GM12878 (cell line): ENCODE results near the gene PCDHAC2. TPM values are rescaled to one million over a fixed set of nuclear protein-coding genes. Genes with fewer than 3 reads are reported as not detected.

Source experiments
- ATAC-seq: fragments of 200-7000 bp; cut with Tn5 transposase; 3 replicates; pipeline ENCODE4 v1.9.1; 2020; ENCODE audit warnings: mild to moderate bottlenecking, moderate library complexity
- BruUV-seq: library from RNA; stranded (reverse); fragments of 400-500 nt; replicated peaks from 2 replicates; lab custom pipeline; 2021; lab: Mats Ljungman, UMichigan
- CTCF ChIA-PET: fragments of 300-600 bp; sonication (Branson Sonifier 250); formaldehyde crosslinking; extraction: SDS; loops from one replicate; lab custom pipeline; 2021; ENCODE audit warnings: inconsistent platforms; lab: Yijun Ruan, JAX
- POLR2A ChIA-PET: fragments of 350-600 bp; formaldehyde crosslinking; extraction: SDS; loops from one replicate; lab custom pipeline; 2021; ENCODE audit warnings: inconsistent platforms; lab: Charles Lee
- RAD21 ChIA-PET: fragments of 300-600 bp; sonication (Branson Sonifier 250); formaldehyde crosslinking; loops from one replicate; lab custom pipeline; 2023; ENCODE audit warnings: antibody characterized with exemption; ENCODE audit not compliant: unreplicated experiment; lab: Charles Lee
- SMC1A ChIA-PET: fragments of 300-600 bp; sonication (Branson Sonifier 250); formaldehyde crosslinking; loops from one replicate; lab custom pipeline; 2023; ENCODE audit not compliant: unreplicated experiment, uncharacterized antibody; lab: Charles Lee
- DNase-seq: peaks from one replicate; pipeline ENCODE4 v3.0.0-alpha.2; 2011; ENCODE audit warnings: low read depth, low spot score
- FAIRE-seq: peaks from 3 replicates; lab custom pipeline; 2011; peaks lifted over from hg19 to GRCh38; lab: Jason Lieb, UNC
- H2AFZ ChIP-seq: 2 replicates; pipeline ENCODE4 v1.6.0; 2011; ENCODE audit warnings: low read depth, low read length, control low read depth; ENCODE audit not compliant: control insufficient read depth
- H3K27ac ChIP-seq: 2 replicates; pipeline ENCODE4 v1.5.1; 2011; ENCODE audit warnings: control low read depth; ENCODE audit not compliant: control insufficient read depth, insufficient read depth
- H3K27me3 ChIP-seq, 2 experiments: replicated peaks in 1 of 2; 2 replicates each; pipeline versions ENCODE4 v1.6.0 to v1.6.1; 2011; ENCODE audit warnings: low read length in 1 of 2; ENCODE audit not compliant: control insufficient read depth in 2 of 2, insufficient read depth in 2 of 2
- H3K36me3 ChIP-seq, 2 experiments: 2 replicates each; pipeline ENCODE4 v1.5.1; 2011; ENCODE audit warnings: low read length in 1 of 2; ENCODE audit not compliant: control insufficient read depth in 2 of 2, insufficient read depth in 2 of 2
- H3K4me1 ChIP-seq: 2 replicates; pipeline ENCODE4 v1.6.1; 2011; ENCODE audit warnings: mild to moderate bottlenecking, low read length, moderate library complexity, mixed read lengths; ENCODE audit not compliant: control insufficient read depth, insufficient read depth
- H3K4me2 ChIP-seq: 2 replicates; pipeline ENCODE4 v1.6.0; 2011; ENCODE audit warnings: control low read depth; ENCODE audit not compliant: control insufficient read depth, insufficient read depth
- H3K4me3 ChIP-seq: fragments of 200-600 bp; sonication (generic); 2 replicates; pipeline ENCODE4 v1.5.1; 2016
- H3K79me2 ChIP-seq: 2 replicates; pipeline ENCODE4 v1.6.0; 2011; ENCODE audit warnings: low read length; ENCODE audit not compliant: control insufficient read depth, insufficient read depth
- H3K9ac ChIP-seq: 2 replicates; pipeline ENCODE4 v1.8.0; 2011; ENCODE audit warnings: low read length, control low read depth, mixed read lengths; ENCODE audit not compliant: control insufficient read depth, insufficient read depth
- H3K9me3 ChIP-seq: replicated peaks from 3 replicates; pipeline ENCODE4 v1.5.1; 2011; ENCODE audit warnings: mild to moderate bottlenecking, low read length; ENCODE audit not compliant: control insufficient read depth, insufficient read depth
- H4K20me1 ChIP-seq: 2 replicates; pipeline ENCODE4 v1.6.0; 2011; ENCODE audit not compliant: control insufficient read depth, insufficient read depth
- BACH1 ChIP-seq: fragments of 450-650 bp; IDR thresholded peaks from 2 replicates; pipeline ENCODE4 v1.6.1; 2017; ENCODE audit warnings: mild to moderate bottlenecking, borderline replicate concordance
- EGR1 ChIP-seq, 2 experiments: IDR thresholded peaks; 1 replicate in 1 of 2; 2 replicates in 1 of 2; pipeline ENCODE4 v1.6.1; 2011 to 2012; ENCODE audit warnings: low read depth in 2 of 2, low read length in 2 of 2, borderline replicate concordance in 1 of 2, mild to moderate bottlenecking in 1 of 2, moderate library complexity in 1 of 2
- ETV6 ChIP-seq, 2 experiments: fragments of 450-650 bp in 1 of 2; IDR thresholded peaks in 1 of 2; conservative IDR thresholded peaks in 1 of 2; 2 replicates each; pipeline ENCODE4 v1.6.1; 2014; ENCODE audit warnings: antibody characterized with exemption in 1 of 2, borderline replicate concordance in 1 of 2, low read depth in 1 of 2, mild to moderate bottlenecking in 1 of 2, moderate library complexity in 1 of 2
- JUND ChIP-seq: IDR thresholded peaks from 2 replicates; pipeline ENCODE4 v1.6.1; 2012; ENCODE audit warnings: low read depth, mild to moderate bottlenecking, low read length, improper control_type of control experiment, moderate library complexity
- KAT2A ChIP-seq: conservative IDR thresholded peaks from 2 replicates; pipeline ENCODE4 v1.6.1; 2011; ENCODE audit warnings: low read depth, low read length; ENCODE audit not compliant: control insufficient read depth
- NFYA ChIP-seq: IDR thresholded peaks from 2 replicates; pipeline ENCODE4 v1.6.1; 2011; ENCODE audit warnings: low read depth, mild to moderate bottlenecking, low read length, improper control_type of control experiment, borderline replicate concordance
- PML ChIP-seq: IDR thresholded peaks from 2 replicates; pipeline ENCODE4 v1.6.1; 2012; ENCODE audit warnings: low read length, inconsistent platforms
- SIN3A ChIP-seq: IDR thresholded peaks from 2 replicates; pipeline ENCODE4 v1.6.1; 2012; ENCODE audit warnings: low read depth, low read length, improper control_type of control experiment
- WGBS: methylation state at CpG from one replicate; pipeline ENCODE4 v1.1.6; 2016; ENCODE audit warnings: low lambda C conversion rate; ENCODE audit not compliant: insufficient replicate concordance, insufficient coverage; ENCODE audit errors: missing lambda C conversion rate; 5-methylcytosine and 5-hydroxymethylcytosine counted together
- in situ Hi-C: fragments of 300-500 bp; cut with MboI; formaldehyde crosslinking; loops from 9 replicates; pipeline ENCODE4 v1.14.3; 2018; ENCODE audit warnings: mixed read lengths
- intact Hi-C: fragments of 100-400 bp; cut with micrococcal nuclease; formaldehyde crosslinking; loops from one replicate; pipeline ENCODE4 v1.14.2; 2022; ENCODE audit not compliant: unreplicated experiment
- polyA plus RNA-seq, 11 experiments: library from polyadenylated mRNA; depleted of rRNA in 4 of 11; unstranded in 6 of 11; stranded (reverse) in 5 of 11; fragments of >200 nt; fragmentation: Nextera tagmentation in 4 of 11; fragmentation: Illumina TruSeq in 1 of 11; extraction: Ambion mirVana in 4 of 11; extraction: Trizol in 1 of 11; gene quantifications; 1 replicate in 1 of 11; 2 replicates in 10 of 11; pipeline versions ENCODE4 v1.2.1 to v1.2.3, GENCODE V29; 2011 to 2016; ENCODE audit warnings: inconsistent platforms in 2 of 11, missing spikeins in 2 of 11, low read depth in 1 of 11
- total RNA-seq, 4 experiments: library from RNA; depleted of rRNA in 3 of 4; stranded (reverse); fragments of >200 nt in 3 of 4; fragmentation: Illumina TruSeq in 1 of 4; extraction: Trizol in 1 of 4; gene quantifications; 2 replicates each; pipeline versions ENCODE4 v1.2.1 to v1.2.3, GENCODE V29; 2013 to 2021
- TF ChIP-seq, protein P1 (sequence below): IDR thresholded peaks from 2 replicates; pipeline ENCODE4 v1.6.1; 2012; ENCODE audit warnings: low read length, inconsistent platforms
- TF ChIP-seq, protein P2 (sequence below): fragments of 450-650 bp; formaldehyde crosslinking; IDR thresholded peaks from 2 replicates; pipeline ENCODE4 v1.4.0; 2020; ENCODE audit warnings: mild to moderate bottlenecking, moderate library complexity
- TF ChIP-seq, protein P3 (sequence below): IDR thresholded peaks from 2 replicates; pipeline ENCODE4 v1.6.1; 2012; ENCODE audit warnings: low read depth, low read length, improper control_type of control experiment

PCDHAC2 gene
- total and polyA plus RNA-seq, 10 of the 15 experiments (the other 5 are each of a cell fraction or from before 2014, with no cell fraction given) = 0.06 TPM; not detected in 9

DNA sequence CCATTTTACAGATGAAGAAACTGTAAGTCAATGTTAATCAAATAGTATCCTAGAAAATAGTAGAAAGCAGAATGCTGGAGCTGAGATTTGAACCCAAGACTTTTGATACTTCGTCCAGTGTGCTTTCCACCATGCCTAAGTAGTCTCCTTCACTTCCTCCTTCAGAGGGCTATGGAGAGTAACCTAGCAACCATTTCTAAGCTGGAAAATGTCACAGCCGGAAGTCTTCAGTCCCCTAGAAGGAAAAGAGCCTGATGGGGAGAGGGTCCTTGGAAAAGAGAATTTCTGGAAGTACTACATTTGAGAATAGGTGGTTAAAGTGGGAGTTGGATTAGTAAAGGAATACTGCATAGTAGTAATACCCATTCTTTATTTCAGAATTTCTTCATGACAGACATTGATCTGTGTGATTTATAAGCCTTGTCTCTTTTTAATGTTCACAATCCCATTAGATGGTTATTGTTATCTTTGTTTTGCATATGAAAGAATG, 32.7 kb downstream of the PCDHAC2 start (continued):
- TF ChIP-seq, protein P1, sequence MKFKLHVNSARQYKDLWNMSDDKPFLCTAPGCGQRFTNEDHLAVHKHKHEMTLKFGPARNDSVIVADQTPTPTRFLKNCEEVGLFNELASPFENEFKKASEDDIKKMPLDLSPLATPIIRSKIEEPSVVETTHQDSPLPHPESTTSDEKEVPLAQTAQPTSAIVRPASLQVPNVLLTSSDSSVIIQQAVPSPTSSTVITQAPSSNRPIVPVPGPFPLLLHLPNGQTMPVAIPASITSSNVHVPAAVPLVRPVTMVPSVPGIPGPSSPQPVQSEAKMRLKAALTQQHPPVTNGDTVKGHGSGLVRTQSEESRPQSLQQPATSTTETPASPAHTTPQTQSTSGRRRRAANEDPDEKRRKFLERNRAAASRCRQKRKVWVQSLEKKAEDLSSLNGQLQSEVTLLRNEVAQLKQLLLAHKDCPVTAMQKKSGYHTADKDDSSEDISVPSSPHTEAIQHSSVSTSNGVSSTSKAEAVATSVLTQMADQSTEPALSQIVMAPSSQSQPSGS = no peak

DNA sequence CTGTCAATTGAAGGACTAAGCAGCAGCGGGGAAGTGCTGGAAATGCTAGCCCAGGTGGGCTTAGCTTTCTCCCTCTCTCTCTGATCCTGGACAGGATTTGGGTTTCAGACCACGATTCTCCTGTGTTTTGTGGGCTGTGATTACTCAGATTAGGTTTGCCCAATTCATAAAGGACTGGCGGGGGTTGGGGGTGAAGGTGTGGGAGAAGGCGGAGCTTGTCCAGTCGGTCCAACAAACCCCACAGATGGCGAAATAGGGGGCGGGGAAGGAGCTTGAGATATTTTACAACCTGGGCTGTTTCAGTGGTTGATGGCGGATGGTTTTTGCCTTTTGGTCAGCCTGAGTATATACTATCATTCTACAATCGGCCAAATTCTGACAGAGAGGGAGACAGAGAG, 35.2 kb downstream of the PCDHAC2 start:
- Histone ChIP-seq H3K4me2 (no peak overlapping the region), H3K27me3 (no peaks in the 10 kb centered on the region), H3K4me3 (no peak overlapping the region), H3K36me3 (no peaks in the 10 kb centered on the region), H3K79me2 (no peaks in the 10 kb centered on the region), H2AFZ (no peak overlapping the region), H3K27ac (no peak overlapping the region), H3K4me1 (no peaks in the 10 kb centered on the region), H4K20me1 (no peaks in the 10 kb centered on the region), H3K9me3 (no peaks in the 10 kb centered on the region), H3K9ac (no peak overlapping the region)
- TF ChIP-seq SIN3A (no peak), JUND (no peak), NFYA (no peak), BACH1 (no peak), EGR1 (IDR thresholded peaks at IDR 0.05; ENCODE audit: borderline replicate concordance in 1 of 2, low read depth in 2 of 2, low read length in 2 of 2) (no peak), ETV6 (conservative IDR thresholded peaks at IDR 0.05 in 1 of 2, IDR thresholded peaks at IDR 0.05 in 1 of 2; ENCODE audit: borderline replicate concordance in 1 of 2, low read depth in 1 of 2) (no peak), KAT2A (no peak), PML (no peak)
- TF ChIP-seq, protein P2, sequence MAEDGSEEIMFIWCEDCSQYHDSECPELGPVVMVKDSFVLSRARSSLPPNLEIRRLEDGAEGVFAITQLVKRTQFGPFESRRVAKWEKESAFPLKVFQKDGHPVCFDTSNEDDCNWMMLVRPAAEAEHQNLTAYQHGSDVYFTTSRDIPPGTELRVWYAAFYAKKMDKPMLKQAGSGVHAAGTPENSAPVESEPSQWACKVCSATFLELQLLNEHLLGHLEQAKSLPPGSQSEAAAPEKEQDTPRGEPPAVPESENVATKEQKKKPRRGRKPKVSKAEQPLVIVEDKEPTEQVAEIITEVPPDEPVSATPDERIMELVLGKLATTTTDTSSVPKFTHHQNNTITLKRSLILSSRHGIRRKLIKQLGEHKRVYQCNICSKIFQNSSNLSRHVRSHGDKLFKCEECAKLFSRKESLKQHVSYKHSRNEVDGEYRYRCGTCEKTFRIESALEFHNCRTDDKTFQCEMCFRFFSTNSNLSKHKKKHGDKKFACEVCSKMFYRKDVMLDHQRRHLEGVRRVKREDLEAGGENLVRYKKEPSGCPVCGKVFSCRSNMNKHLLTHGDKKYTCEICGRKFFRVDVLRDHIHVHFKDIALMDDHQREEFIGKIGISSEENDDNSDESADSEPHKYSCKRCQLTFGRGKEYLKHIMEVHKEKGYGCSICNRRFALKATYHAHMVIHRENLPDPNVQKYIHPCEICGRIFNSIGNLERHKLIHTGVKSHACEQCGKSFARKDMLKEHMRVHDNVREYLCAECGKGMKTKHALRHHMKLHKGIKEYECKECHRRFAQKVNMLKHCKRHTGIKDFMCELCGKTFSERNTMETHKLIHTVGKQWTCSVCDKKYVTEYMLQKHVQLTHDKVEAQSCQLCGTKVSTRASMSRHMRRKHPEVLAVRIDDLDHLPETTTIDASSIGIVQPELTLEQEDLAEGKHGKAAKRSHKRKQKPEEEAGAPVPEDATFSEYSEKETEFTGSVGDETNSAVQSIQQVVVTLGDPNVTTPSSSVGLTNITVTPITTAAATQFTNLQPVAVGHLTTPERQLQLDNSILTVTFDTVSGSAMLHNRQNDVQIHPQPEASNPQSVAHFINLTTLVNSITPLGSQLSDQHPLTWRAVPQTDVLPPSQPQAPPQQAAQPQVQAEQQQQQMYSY (CRISPR knock-in tag) = no peak
- TF ChIP-seq, protein P3, sequence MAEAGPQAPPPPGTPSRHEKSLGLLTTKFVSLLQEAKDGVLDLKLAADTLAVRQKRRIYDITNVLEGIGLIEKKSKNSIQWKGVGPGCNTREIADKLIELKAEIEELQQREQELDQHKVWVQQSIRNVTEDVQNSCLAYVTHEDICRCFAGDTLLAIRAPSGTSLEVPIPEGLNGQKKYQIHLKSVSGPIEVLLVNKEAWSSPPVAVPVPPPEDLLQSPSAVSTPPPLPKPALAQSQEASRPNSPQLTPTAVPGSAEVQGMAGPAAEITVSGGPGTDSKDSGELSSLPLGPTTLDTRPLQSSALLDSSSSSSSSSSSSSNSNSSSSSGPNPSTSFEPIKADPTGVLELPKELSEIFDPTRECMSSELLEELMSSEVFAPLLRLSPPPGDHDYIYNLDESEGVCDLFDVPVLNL = no peak
- in situ Hi-C loops (no loop called here), intact Hi-C loops (no loop called here)
- POLR2A ChIA-PET = no interaction called here
- CTCF ChIA-PET = no interaction called here
- SMC1A ChIA-PET = interaction anchor here (0.6 kb wide), 1 partner anchor 374 kb away, joined by 6 read pairs; no protein-coding TSS in a partner anchor
- RAD21 ChIA-PET = no interaction called here
- no peak for ATAC-seq
- BruUV-seq = no TSS peak
- no peak for FAIRE-seq
- DNase-seq = no peak
- WGBS = 9% methylated on average over 9 of the region's 9 CpGs
